ENCODE results near the gene LDHB. TPM values are rescaled to one million over a fixed set of nuclear protein-coding genes. Genes with fewer than 3 reads are reported as not detected.

LDHB gene
- 1,359 and 1,451 TPM in 2 replicates for total RNA-seq

- H3K27me3 Mint-ChIP-seq (ENCODE audit: insufficient read depth): peaks cover 2% of the 10 kb centered on the region
- H3K27ac Mint-ChIP-seq: peak within 1 kb of the TSS; percentile 100
- intact Hi-C loops (cut with micrococcal nuclease): loop anchor here (1.0 to 10.0 kb wide), 11 partner anchors 14 to 997 kb away; partner anchors contain the start of genes C2CD5, CMAS, GOLT1B and RECQL
- peaks cover 32% of the 10 kb centered on the region for H3K36me3 Mint-ChIP-seq (ENCODE audit: low read depth)
- H3K4me3 Mint-ChIP-seq: peak within 1 kb of the TSS; percentile 95
- H3K4me1 Mint-ChIP-seq (ENCODE audit: low read depth): peaks cover 48% of the 10 kb centered on the region
- H3K9me3 Mint-ChIP-seq: no peaks in the 10 kb centered on the region
- DNase-seq (ENCODE audit: low spot score): peak; percentile 90
Measured at GRCh38 chr12:21657326-21658077, at the start of gene LDHB. Gene LDHB (minus strand): TSS chr12:21657842. CDS start chr12:21654671, 3,171 bp downstream.

DNA sequence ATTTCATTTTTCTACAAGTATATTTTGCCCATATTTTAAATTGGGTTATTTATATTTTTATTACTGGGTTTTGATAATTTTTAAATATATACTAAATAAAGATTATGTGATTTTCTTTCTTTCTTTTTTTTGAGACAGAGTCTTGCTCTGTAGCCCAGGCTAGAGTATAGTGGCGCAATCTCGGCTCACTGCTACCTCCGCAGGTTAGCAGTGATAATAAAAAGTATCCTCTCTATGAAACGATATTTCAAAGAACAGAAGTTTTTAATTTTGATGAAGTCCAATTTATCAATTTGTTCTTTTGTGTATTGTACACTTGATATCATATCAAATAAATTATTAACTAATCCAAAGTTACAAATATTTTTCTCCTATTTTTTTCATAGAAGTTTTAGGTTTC lies 47.2 kb upstream of the LDHB start:
- H3K4me3 Mint-ChIP-seq: no peak overlapping the region
- H3K36me3 Mint-ChIP-seq (ENCODE audit: low read depth): no peaks in the 10 kb centered on the region
- H3K4me1 Mint-ChIP-seq (ENCODE audit: low read depth): no peaks in the 10 kb centered on the region
- H3K27ac Mint-ChIP-seq: no peak overlapping the region
- intact Hi-C loops (cut with micrococcal nuclease): no loop called here
- no peaks in the 10 kb centered on the region for H3K9me3 Mint-ChIP-seq
- no peak for DNase-seq (ENCODE audit: low spot score)
- peaks cover 18% of the 10 kb centered on the region for H3K27me3 Mint-ChIP-seq (ENCODE audit: insufficient read depth)

GRCh38 chr12:21699851-21700250 lies 42.2 kb upstream of the LDHB start:
- Mint-ChIP-seq H3K27me3 (ENCODE audit: insufficient read depth) (peaks cover 13% of the 10 kb centered on the region), H3K4me1 (ENCODE audit: low read depth) (no peaks in the 10 kb centered on the region), H3K27ac (no peak overlapping the region), H3K4me3 (no peak overlapping the region), H3K36me3 (ENCODE audit: low read depth) (no peaks in the 10 kb centered on the region), H3K9me3 (no peaks in the 10 kb centered on the region)
- no peak for DNase-seq (ENCODE audit: low spot score)
- intact Hi-C loops (cut with micrococcal nuclease): loop anchor here (2.0 kb wide), 1 partner anchor 635 kb away; the partner anchor contains the start of gene ST8SIA1

- H3K4me3 Mint-ChIP-seq: no peak overlapping the region
- H3K9me3 Mint-ChIP-seq: no peaks in the 10 kb centered on the region
- intact Hi-C loops (cut with micrococcal nuclease): loop anchor here (1.0 to 2.0 kb wide), 3 partner anchors 321 to 745 kb away; partner anchors contain the start of gene ST8SIA1
- DNase-seq (ENCODE audit: low spot score): no peak
- H3K27me3 Mint-ChIP-seq (ENCODE audit: insufficient read depth): peaks cover 10% of the 10 kb centered on the region
- H3K36me3 Mint-ChIP-seq (ENCODE audit: low read depth): no peaks in the 10 kb centered on the region
- no peaks in the 10 kb centered on the region for H3K4me1 Mint-ChIP-seq (ENCODE audit: low read depth)
- no peak overlapping the region for H3K27ac Mint-ChIP-seq
Measured at GRCh38 chr12:21697904-21698630, 40.4 kb upstream of the LDHB start.

DNA sequence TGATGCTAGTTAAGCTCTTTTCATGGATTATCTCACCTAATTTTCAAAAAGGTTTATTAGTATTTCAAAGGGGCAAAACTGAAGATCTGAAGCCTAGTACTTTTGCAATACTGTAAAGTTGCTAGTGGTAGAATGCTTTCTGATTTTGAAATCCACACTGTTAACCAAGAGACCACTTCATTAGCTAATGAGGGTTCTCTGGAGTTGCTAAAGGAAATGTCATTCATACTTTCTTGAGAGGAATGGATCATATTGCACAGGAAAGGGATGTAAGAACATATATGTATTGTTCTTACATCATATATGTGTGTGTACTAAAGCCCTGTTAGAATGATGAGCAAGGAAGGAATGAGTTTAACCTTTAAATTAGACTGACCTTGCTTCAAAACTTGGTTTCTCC lies 39.0 kb upstream of the LDHB start:
- Mint-ChIP-seq H3K9me3 (no peaks in the 10 kb centered on the region), H3K4me3 (no peak overlapping the region), H3K4me1 (ENCODE audit: low read depth) (no peaks in the 10 kb centered on the region), H3K36me3 (ENCODE audit: low read depth) (no peaks in the 10 kb centered on the region), H3K27me3 (ENCODE audit: insufficient read depth) (peaks cover 4% of the 10 kb centered on the region), H3K27ac (no peak overlapping the region)
- intact Hi-C loops (cut with micrococcal nuclease): loop anchor here (1.0 kb wide), 2 partner anchors 323 to 747 kb away; no protein-coding TSS in a partner anchor
- no peak for DNase-seq (ENCODE audit: low spot score)

DNA sequence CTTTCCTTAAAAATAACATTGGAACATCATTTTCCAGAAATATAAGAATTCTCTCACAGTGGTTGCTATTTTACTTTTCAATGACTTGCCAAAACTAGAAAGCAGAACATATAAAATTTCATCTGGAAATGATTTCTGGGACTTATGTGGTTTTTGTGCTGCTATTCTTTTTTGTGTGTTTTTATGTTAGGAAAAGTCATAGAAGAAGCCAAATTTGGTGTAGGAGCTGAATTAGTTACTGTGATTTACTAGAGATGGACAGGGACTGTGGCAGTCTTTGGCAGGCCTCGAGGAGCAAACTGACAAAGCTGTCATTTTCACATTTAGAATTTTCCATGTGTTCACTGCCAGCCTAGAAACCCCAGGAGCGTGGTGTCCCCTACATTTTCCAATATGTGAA lies 38.3 kb upstream of the LDHB start:
- Mint-ChIP-seq H3K27me3 (ENCODE audit: insufficient read depth) (peaks cover 5% of the 10 kb centered on the region), H3K27ac (no peak overlapping the region)
- intact Hi-C loops (cut with micrococcal nuclease): no loop called here

GRCh38 chr12:21694660-21695059 lies 37.0 kb upstream of the LDHB start:
- Mint-ChIP-seq H3K27ac (no peak overlapping the region), H3K4me1 (ENCODE audit: low read depth) (peaks cover 14% of the 10 kb centered on the region), H3K4me3 (no peak overlapping the region), H3K27me3 (ENCODE audit: insufficient read depth) (peaks cover 5% of the 10 kb centered on the region), H3K9me3 (peaks cover 3% of the 10 kb centered on the region), H3K36me3 (ENCODE audit: low read depth) (no peaks in the 10 kb centered on the region)
- intact Hi-C loops (cut with micrococcal nuclease): no loop called here
- no peak for DNase-seq (ENCODE audit: low spot score)

More for the DNA sequence above, 38.3 kb upstream of the LDHB start:
- no peak for DNase-seq (ENCODE audit: low spot score)
- Mint-ChIP-seq H3K4me3 (no peak overlapping the region), H3K9me3 (no peaks in the 10 kb centered on the region), H3K36me3 (ENCODE audit: low read depth) (no peaks in the 10 kb centered on the region), H3K4me1 (ENCODE audit: low read depth) (peaks cover 5% of the 10 kb centered on the region)

DNA sequence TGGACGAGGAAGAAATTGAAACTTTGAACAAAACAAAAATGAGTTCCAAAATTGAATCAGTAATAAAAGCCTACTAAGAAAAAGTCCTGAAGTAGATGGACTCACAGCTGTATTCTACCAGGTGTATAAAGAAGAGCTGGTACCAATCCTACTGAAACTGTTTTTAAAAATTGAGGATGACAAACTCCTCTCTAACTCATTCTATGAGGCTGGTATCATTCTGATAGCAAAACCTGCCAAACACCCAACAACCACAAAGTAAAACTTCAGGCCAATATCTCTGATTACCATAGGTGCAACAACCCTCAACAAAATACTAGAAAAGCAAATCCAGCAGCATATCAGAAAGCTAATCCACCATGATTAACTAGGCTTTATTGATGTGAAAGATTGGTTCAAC lies 33.9 kb upstream of the LDHB start:
- Mint-ChIP-seq H3K4me1 (ENCODE audit: low read depth) (peaks cover 14% of the 10 kb centered on the region), H3K27me3 (ENCODE audit: insufficient read depth) (peaks cover 3% of the 10 kb centered on the region), H3K4me3 (no peak overlapping the region), H3K9me3 (peaks cover 13% of the 10 kb centered on the region), H3K27ac (no peak overlapping the region), H3K36me3 (ENCODE audit: low read depth) (no peaks in the 10 kb centered on the region)
- intact Hi-C loops (cut with micrococcal nuclease): no loop called here
- no peak for DNase-seq (ENCODE audit: low spot score)

GRCh38 chr12:21690704-21691368 lies 33.2 kb upstream of the LDHB start:
- Mint-ChIP-seq H3K9me3 (peaks cover 13% of the 10 kb centered on the region), H3K4me1 (ENCODE audit: low read depth) (peaks cover 14% of the 10 kb centered on the region), H3K27me3 (ENCODE audit: insufficient read depth) (peaks cover 3% of the 10 kb centered on the region), H3K36me3 (ENCODE audit: low read depth) (no peaks in the 10 kb centered on the region), H3K4me3 (no peak overlapping the region), H3K27ac (no peak overlapping the region)
- DNase-seq (ENCODE audit: low spot score): no peak
- intact Hi-C loops (cut with micrococcal nuclease): no loop called here

DNA sequence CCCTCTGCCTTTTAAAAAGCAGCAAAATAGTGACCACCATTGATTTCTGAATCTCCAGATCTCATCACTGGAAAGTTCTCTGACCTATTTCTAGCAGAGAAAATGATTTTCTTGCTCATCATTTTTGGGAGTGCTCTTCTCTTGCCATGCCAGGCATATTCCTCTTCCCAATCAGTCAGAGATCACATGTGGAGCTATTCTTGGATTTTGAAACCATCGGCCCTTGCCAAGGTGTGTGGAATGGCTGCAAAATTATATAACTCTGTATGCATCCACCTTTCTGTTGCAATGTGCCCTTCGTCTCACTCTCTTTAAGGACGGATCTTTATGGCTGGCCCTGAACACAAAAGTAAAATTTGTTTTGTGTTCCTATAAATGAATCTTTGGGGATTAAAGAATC lies 25.5 kb upstream of the LDHB start:
- intact Hi-C loops (cut with micrococcal nuclease): no loop called here
- Mint-ChIP-seq H3K4me3 (no peak overlapping the region), H3K27me3 (ENCODE audit: insufficient read depth) (peaks cover 24% of the 10 kb centered on the region), H3K36me3 (ENCODE audit: low read depth) (no peaks in the 10 kb centered on the region), H3K9me3 (no peaks in the 10 kb centered on the region), H3K27ac (no peak overlapping the region), H3K4me1 (ENCODE audit: low read depth) (peaks cover 16% of the 10 kb centered on the region)
- DNase-seq (ENCODE audit: low spot score): no peak

- Mint-ChIP-seq H3K27ac (no peak overlapping the region), H3K36me3 (ENCODE audit: low read depth) (no peaks in the 10 kb centered on the region), H3K27me3 (ENCODE audit: insufficient read depth) (peaks cover 18% of the 10 kb centered on the region), H3K4me3 (no peak overlapping the region), H3K9me3 (no peaks in the 10 kb centered on the region), H3K4me1 (ENCODE audit: low read depth) (peaks cover 28% of the 10 kb centered on the region)
- no peak for DNase-seq (ENCODE audit: low spot score)
- intact Hi-C loops (cut with micrococcal nuclease): loop anchor here (1.0 kb wide), 1 partner anchor 178 kb away; the partner anchor contains the start of genes GOLT1B and RECQL
Measured at GRCh38 chr12:21678959-21679358, 21.3 kb upstream of the LDHB start.

DNA sequence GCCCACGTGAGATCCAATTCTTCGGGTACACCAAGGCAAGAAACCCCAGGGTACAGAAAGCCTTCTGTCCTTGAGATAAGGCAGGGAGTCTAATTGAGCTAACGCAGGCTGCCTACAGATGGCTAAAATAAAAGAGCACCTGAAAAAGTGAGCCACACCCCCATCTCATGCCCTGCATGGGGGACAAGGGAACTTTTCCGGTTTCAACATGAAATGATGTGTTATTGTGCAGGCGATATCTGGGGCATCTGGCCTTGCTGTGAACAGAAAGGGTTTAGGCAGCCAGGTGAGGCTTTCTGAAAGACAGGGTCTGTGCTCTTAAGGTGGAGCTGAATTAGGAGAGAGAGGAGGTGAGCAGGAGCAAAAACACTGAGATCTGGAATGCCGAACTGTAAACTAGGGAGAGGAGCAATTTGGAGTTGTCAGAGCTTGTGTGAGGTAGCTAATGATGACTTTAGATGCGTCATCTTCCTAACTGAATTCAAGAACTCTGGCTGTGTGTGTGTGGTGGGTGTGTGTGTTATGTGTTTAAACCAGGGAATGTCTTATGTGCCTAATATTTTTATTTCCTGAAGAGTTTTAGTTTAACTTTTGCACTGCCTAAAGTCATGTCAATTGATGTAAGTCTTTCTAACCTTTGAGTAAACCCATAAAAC lies 20.1 kb upstream of the LDHB start:
- H3K27me3 Mint-ChIP-seq (ENCODE audit: insufficient read depth): peaks cover 8% of the 10 kb centered on the region
- no peak overlapping the region for H3K27ac Mint-ChIP-seq
- DNase-seq (ENCODE audit: low spot score): no peak
- no peaks in the 10 kb centered on the region for H3K36me3 Mint-ChIP-seq (ENCODE audit: low read depth)
- H3K4me3 Mint-ChIP-seq: no peak overlapping the region
- intact Hi-C loops (cut with micrococcal nuclease): no loop called here
- H3K9me3 Mint-ChIP-seq: no peaks in the 10 kb centered on the region
- peaks cover 28% of the 10 kb centered on the region for H3K4me1 Mint-ChIP-seq (ENCODE audit: low read depth)
